SKM-1 (cell line): ENCODE measurements around the gene TSPAN32.

Experiments
- DNase-seq: peaks from one replicate; lab custom pipeline; 2025; ENCODE audit not compliant: unreplicated experiment; lab: John Stamatoyannopoulos, UW

The TSPAN32 gene, protein sequence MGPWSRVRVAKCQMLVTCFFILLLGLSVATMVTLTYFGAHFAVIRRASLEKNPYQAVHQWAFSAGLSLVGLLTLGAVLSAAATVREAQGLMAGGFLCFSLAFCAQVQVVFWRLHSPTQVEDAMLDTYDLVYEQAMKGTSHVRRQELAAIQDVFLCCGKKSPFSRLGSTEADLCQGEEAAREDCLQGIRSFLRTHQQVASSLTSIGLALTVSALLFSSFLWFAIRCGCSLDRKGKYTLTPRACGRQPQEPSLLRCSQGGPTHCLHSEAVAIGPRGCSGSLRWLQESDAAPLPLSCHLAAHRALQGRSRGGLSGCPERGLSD

DNA sequence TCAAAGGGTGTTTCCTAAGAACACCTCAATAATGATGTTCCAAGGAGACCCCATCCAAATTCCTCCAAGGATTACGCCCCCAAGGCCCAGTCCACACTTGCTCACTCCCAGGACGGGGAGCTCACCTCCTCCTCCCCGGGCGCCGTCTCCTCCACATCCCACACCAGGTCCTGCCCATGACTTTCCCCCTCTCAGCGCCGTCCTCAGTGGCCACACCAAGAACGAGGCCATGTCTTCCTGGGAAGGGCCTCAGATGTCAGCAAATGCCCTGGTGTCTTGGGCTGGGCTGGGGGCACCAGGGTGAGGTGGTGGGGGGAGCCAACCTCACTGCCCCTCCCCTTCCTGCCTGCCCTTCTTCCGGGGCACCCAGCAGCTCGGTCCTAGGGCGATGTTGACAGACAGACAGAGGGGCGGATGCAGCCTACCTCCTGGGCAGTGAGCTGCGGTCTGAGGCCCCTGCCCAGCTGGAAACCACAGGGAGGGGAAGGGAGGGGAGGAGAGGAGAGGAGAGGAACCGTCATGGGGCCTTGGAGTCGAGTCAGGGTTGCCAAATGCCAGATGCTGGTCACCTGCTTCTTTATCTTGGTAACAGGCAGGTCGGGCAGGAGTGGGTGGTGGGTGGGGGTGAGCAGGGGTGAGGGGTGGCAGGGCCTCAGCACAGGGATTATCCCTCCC, at the start of gene TSPAN32, which contains the start of gene C11orf21:
Gene TSPAN32, plus strand, starts transcription at position 383 of the 675 bp plus-strand sequence. Its CDS starts 137 bp downstream, at position 520.
Gene C11orf21, minus strand, starts transcription at position 288 of the 675 bp plus-strand sequence. Its CDS starts 110 bp downstream, at position 178.
- peak; percentile 93 for DNase-seq

DNA sequence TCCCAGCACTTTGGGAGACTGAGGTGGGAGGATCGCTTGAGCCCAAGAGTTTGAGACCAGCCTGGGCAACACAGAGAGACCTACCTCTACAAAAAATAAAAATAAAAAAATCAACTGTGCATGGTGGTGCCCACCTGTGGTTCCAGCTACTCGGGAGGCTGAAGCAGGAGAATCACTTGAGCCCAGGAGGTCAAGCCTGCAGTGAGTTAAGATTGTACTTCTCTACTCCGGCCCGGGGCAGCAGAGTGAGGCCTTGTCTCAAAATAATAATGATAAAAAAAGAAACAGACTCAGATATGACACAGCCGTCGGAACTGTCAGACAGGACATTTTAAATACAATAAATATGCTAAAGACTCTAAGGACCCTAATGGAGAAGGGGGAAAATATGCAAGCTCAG, 49.8 kb upstream of the TSPAN32 start:
- DNase-seq = no peak

DNA sequence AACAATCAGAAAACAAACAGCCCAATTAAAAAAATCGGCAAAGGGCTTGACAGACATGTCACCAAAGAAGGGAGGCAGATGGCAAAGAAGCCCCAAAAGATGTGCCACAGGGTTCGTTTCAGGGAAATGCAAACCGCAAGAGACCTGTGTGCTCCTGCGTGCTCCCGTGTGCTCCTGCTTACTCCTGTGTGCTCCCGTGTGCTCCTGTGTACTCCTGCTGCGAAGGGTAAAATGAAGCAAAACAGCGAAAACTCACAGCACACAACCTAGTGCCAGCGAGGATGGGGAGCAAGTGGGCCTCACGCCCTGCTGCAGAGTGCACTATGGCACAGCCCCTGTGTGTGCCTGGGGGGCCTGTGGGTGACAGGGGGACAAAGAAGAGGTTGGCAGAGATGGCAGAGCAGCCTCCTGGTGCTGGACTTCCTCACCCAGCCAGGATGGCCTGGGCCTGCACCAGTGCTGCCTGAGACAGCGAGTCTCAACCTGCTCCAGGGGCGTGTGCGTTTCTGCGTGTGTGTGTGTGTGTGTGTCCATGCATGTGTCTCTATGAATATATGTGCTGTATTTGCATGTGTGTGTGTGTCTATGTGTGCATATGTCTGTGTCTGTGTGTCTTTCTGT, 45.4 kb upstream of the TSPAN32 start:
- DNase-seq = no peak

DNA sequence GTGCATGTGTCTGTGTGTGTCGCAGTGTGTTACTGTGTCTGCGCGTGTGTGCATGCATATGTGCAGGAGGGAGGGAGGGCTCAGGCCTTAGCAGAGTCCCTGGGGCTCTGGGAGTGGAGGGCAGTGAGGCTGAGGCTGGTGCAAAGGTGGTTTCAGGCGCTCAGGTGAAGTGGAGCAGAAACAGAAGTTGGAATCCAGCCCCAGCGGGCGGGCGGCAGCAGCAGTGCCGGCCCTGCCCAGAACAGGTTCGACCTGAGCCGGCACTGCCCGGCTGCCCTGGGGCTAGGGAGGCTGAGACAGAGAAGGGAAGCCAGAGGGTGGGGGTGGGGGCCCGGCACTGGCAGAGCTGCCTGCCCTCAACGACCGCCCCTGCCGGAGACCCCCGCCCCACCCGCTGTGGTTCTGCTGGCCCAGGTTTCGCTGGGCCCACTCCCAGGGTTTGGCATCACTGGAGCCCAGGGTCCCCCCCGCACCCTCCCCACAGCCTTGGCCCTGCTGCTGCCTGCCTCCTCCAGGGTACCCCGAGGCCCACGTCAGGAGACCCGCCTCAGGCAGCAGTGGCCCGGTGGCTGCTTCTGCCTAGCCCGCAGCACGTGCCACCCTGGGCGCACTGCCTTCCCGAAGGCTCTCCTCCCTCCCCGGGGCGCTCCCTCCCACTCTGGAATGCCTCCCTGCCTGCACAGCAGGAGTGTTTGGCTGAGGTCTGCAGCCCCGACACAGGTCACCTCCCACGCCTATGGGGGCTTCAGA, 44.7 kb upstream of the TSPAN32 start:
- no peak for DNase-seq

DNA sequence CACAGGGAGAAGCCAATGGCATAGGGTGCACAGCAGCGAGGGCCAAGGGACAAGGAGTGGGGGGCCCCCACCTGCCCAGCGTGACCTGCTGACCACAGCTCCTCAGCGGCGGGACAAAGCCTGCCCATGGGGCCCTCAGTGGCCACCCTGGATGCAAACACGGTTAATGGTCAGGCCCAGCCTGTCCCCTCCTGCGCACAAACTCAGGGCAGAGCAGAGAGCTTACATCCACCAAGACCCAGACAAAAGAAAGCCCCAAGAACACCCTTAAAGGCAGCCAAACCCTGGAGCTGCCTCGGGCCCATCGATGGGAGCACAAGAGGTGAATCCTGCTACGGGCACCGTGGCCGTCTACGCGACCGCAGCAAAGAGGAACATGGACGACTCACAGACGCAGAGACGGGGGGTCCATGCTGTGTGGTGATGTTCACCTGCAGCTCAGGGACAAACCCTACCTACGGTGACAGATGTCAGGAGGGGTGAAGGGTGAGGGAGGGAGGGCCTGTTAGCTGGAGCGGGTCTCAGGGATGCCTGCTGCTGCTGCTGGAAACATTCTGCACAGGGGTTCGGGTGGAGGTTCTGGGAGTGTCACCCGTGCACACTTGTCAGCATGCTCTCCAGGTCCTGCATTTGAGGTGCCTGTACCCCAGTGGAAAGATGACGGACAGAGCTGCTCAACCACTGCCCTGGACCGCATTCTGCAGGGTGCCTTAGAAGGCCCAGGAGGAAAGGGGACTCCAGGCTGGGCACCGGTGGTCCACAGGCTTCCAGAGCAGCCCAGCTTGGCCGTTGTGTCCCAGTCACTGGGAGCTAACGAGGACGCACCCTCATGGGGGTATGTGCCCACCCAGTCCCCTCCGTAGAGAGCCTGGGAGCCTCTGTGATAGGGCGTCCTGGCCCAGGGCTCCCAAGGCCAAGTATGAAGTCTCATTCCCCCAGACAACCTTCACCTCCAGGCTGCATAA, 43.0 kb upstream of the TSPAN32 start:
- DNase-seq = no peak

DNA sequence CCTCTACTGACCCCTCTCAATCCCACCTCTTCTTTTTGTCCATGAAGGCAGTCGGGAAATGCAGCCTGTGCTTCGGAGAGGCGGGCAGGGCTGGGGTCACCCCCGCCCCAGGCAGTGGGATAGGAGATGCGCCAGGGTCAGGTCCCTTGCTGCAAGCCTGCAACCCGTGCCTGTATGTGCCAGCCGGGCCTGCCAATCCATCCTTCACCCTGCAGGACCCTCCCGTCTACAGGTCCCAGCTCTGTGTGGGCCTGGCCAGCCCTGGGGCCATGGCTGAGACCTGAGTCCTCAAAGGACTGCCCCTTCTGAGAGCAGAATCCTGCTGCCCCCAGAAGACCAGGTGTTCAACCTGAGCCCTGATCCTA, 42.4 kb upstream of the TSPAN32 start:
- DNase-seq = no peak

DNA sequence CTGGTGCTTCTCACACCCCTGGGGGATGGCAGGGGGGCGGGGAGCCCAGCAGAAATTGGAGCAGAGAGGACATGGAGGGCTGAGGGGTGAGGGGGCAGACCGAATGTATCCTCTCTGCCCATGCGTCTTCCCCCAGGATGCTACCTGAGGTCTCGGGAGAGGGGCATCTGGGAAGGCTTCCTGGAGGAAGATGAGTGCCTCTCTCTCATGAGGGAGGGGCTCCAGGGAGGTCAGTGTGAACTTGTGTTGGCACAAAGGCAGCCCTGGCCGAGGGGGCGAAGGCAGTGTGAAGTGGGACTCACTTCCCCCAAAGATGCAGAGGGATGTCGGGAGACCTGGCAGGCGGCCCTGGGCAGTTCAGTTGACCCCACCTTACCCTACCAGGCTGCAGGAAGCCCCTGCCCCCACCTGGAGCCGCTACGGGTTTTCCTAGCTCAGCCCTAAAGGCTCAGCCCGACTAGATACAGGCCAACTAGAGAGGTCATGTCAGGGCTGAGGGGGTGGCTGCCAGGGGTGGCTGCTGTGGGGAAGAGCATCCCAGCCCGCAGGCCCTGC, 41.8 kb upstream of the TSPAN32 start:
- no peak for DNase-seq

DNA sequence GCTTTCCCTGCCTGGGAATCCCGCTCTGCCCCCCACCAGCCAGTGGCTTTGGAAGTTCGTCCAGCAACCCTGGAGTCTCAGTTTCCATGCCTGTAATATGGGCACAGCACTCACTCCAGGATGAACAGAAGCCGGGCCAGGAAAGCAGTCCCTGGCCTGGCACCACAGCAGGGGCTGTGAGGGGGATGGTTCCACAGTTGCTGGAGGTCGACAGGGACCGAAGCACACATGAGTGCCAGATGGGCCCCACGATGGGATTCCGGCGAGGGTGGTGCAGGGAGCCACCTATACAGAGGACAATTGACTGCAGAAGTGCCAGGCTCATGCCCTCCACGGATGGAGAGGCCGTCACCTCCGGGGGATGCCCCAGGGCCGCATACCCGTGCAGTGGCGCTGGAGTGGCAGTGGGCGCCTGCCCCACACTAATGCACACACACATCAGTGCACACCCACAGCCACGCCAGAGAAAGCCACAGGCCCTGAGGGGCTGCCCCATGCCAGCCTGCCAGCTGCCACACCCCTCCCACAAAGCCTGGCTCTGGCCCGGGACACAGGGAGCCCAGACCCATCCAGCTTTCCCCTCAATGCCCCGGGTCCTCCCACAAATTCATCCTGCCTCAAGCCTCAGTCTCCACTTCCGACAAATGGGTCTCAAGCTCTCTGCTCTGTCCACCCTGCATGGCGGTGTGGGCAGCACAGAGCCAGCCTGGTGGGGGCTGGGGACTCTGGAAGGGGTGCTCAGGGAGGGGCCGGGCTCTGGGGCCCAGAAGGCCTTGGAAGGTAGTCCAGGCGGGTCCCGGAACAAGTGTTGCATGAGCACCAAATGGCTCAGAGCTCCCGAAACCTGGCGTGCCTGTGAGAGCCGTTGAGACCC, 41.1 kb upstream of the TSPAN32 start:
- DNase-seq = no peak

DNA sequence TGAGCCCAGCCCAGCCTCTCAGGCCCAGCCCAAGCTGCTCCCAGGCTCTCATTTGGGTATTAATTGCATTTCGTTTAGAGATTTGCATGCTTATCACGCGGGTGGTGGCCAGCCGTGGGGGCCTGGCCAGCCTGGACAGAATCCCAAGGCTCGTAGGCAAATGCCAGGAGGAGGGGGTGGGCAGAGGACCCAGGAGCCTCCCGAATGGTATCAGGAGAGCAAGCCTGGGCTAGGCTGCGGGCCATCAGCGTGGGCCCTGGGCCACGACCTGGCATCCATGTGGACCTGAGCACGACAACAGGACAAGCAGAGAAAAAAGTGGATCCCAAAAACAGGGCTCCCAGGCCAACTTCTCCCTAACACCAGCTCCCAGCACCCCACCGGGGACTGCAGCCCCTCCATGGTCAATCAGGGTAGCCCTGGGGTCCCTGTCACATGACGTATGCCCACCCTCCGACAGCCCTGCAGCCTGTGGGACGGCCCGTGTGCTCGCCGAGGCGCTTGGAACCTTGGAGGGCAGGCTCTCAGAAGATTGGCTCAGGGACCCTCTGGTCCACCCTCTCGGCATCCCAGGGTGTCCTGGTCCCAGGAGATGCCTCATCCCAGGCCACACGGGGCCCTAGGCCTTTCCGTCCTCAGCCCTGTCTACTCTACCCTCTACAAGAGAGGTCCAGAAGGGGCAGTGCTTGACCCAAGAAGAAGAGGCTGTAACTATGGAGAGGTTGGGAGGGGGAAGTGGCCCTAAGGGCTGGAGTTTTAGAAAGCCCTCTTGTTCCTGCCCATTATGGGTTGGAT, 40.2 kb upstream of the TSPAN32 start:
- DNase-seq = no peak

DNA sequence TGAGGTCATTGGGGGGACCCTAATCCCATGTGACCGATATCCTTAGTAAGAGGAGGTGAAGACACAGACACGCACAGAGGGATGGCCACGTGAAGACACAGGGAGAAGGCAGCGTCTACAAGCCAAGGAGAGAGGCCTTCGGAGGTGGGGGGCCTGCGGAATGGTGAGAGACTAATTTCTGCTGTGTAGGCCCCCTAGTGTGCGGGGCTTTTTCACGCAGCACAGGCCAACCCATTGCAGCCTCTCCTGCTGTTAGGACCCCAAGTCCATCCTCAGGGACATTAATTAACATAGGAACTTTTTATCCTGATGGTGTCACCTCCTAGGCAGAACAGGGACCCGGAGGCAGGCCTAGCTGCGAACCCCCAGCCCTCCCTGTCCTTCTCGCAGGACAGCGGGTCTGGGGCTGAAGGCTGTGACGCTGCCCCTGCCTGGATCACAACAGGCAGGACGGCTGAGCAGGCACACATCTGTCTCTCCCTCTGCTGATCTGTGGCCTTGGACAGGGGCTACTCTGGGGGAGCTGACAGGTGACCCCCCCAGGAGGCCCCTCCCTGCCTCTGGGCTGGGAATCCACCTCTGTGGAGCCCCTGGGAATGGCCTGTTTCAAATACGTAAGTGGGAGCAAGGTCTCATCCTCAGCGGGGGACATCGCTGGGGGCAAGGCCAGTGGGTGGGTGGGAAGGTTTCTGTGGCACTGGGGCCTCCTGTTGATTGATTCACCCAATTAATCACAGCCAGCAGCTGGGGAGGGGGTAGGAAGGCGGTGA, 39.3 kb upstream of the TSPAN32 start:
- no peak for DNase-seq

DNA sequence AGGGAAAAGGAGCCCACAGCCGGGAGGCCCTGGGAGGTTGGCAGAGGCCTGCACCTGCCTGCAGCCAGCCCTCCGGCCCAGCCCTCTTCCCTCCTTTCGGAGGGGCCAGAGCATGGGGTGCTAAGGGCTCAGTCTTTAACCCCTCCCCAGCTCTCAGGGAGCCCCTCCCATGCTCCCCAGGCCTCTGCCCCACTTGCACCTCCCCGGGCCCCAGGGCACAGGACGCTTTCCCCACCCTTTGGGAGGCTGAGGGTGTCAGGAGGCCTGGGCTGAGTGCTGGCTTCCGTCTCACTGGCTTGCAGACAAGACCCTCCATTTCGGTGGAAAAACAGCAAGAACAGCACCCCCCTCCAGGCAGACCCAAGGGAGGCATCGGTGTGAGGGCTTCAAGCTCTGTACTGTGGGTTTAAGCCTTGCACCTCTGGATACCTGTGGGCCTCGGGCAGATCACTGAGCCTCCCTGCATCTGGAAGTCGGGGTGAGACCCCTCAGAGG, 38.7 kb upstream of the TSPAN32 start:
- DNase-seq = no peak

DNA sequence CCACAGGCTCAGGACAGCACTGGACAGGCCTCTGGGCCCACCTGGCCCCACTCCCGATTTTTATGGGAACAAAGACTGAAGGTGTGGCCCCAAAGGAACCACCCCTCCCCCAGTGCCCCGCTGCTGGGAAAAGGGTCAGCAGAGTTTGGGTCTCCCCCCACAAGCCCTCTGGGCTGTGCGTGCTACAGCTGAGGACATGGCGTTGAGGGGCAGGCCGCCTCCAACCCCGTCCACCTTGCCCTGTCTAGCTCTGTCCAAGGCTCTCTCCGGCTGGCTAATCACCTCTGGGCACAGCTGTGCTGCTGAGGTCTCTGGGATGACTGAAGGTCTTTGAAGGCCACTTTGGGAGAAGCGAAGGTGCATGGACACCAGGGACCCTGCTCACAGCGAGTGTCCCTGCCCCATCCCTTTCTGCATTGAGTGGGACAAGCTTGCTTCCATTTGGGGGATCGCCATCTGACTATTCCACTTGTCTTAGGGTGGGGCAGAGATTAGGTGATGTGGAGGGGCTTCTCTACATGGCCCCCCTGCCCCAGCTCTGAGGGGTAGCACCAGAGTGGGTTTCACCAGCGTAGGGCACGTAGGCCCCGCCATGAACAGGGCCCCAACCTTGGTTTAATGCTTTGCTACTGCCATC, 38.0 kb upstream of the TSPAN32 start:
- DNase-seq = no peak

DNA sequence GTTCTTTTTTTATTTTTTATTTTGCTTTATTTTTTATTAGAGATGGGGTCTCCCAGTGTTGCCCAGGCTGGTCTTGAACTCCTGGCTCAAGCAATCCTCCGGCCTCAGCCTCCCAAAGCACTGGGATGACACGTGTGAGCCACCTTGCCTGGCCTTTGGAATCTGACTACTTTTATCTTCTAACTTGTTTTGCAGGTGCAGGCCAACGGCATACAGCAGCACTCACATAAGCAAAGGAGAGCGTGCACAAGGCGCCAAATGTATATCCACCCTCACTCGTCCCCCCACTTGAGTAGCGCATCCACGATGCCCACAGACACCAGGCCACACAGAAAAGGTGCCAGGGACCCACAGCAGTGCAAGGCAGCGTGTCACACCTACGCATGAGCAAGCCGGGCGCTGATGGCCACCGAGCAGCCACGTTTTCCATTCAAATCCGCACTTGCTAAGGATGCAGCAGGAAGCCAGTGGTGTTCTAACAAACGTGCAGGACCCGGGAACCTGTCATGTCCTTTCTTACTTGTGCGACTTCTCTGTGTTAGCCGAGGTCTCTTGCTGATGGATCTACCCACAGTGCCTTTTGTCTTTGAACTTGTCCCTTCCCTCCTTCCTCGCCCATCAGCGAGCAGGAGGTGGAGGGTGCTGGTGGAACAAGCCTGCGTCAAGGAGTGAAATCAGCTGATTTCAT, 37.3 kb upstream of the TSPAN32 start:
- DNase-seq = no peak

DNA sequence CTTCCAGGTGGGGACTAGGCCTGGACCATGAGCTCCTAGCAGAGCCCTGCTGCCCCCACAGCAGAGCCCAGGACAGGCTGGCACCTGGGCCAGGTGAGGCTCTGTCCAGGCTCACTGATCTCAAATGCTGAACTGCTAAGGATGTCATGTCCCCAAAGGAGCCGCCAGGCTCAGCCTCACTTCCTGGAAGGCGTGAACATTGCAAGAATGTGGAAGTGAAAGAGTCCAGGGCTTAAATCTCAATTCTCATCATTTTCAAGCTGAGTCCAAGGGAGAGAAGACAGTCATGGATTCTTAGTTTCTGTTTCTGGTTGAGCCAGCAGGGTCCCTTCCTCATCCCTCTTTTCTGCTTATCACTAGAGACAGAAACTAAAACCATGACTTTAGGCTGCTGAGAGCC, 36.4 kb upstream of the TSPAN32 start:
- DNase-seq = peak; percentile 66

DNA sequence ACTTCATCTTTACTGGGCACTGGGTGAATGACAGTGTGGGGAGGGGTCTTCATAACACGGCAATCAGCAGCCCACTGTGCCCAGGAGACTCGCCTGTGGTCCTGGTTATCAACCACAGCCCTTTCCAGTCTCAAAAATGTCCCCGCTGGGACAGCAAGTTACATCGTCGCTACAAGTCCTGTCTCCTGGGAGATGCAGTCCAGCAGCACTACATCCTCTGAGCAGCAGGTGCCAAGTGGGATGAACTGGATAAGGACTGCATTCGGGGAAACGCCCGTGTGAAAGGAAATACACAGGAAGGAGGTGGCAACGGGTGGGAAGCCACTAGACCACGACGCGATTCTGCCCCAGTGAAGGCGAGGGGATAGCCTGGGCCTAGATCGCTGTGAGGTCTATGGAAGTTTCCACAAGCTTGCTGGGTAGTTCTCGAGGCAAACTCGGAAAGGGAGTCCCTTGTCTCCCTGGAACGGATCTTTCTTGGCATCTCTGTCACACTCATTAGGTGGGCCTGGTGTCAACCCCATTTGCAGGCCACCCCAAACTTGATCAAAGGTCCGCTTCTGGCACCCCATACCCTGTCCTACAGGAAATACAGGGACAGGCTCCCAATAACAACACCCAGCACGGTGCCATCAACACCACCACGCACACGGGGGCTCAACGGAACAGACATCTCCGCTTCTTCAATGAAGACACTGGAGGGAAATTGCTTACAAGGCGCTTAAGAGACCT, 35.8 kb upstream of the TSPAN32 start:
- DNase-seq = no peak
